Breast epithelium (tissue), 3 donors: ENCODE results near the gene PRAC2.

Source experiments
- POLR2A ChIP-seq: fragments of 450-650 bp; IDR thresholded peaks from one replicate; pipeline ENCODE4 v1.6.1; 2016; ENCODE audit warnings: antibody characterized with exemption, mild to moderate bottlenecking, moderate library complexity
- TF ChIP-seq, protein P1 (sequence below), 3 donors: fragments of 450-650 bp; IDR thresholded peaks; one replicate each; pipeline ENCODE4 v1.5.1; 2016 to 2017; ENCODE audit warnings: antibody characterized with exemption in 3 of 3, mild to moderate bottlenecking in 3 of 3, moderate library complexity in 3 of 3

DNA sequence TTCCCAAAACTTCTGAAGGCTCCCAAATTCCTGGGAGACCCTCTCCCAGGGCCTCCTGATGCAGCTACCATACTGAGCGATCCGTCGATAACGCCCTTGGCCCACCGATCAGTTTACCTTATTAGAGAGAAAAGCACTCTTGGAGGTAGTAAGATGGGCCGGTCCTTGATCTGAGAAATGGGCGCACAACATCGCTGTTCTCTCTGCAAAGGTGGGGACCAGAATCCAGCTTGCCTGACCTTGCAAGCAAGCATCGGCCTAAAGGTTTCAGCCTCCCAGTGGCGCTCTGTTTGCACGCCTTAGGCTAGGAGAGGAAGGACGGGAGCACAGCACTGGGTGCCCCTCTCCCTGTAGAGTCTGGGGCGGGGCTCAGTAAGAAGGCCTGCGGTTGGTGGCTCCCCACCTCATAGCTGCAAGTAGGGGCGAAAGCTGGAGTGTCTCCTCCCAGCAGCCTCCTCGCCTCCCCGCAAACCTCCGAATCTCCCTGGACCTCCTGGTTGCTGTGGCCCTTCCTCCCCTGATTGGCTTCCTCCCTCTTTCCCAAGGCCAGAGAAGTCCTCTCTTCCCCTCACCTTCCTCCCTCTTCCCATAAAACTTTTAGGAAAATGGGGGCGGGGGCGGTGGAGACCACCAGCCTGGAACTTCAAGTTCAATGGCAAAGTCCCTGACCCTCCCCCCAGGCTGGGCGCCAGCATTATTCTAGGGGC lies 631 bp upstream of the PRAC2 start, which contains the start of gene PRAC1:
- TF ChIP-seq, protein P1, sequence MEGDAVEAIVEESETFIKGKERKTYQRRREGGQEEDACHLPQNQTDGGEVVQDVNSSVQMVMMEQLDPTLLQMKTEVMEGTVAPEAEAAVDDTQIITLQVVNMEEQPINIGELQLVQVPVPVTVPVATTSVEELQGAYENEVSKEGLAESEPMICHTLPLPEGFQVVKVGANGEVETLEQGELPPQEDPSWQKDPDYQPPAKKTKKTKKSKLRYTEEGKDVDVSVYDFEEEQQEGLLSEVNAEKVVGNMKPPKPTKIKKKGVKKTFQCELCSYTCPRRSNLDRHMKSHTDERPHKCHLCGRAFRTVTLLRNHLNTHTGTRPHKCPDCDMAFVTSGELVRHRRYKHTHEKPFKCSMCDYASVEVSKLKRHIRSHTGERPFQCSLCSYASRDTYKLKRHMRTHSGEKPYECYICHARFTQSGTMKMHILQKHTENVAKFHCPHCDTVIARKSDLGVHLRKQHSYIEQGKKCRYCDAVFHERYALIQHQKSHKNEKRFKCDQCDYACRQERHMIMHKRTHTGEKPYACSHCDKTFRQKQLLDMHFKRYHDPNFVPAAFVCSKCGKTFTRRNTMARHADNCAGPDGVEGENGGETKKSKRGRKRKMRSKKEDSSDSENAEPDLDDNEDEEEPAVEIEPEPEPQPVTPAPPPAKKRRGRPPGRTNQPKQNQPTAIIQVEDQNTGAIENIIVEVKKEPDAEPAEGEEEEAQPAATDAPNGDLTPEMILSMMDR (IDR thresholded peaks at IDR 0.05) = no peak
- no peak for TF ChIP-seq POLR2A
